HEK293 (cell line): Measurements from ENCODE around the gene ARID5A.

Experiments
- CTCF ChIA-PET: fragments of 350-600 bp; formaldehyde crosslinking; extraction: SDS; loops from one replicate; lab custom pipeline; 2021; ENCODE audit warnings: antibody characterized with exemption; lab: Yijun Ruan, JAX
- POLR2A ChIA-PET: fragments of 300-600 bp; formaldehyde crosslinking; extraction: SDS; loops from one replicate; lab custom pipeline; 2020; ENCODE audit warnings: antibody characterized with exemption, inconsistent platforms; lab: Yijun Ruan, JAX
- H3K27ac ChIP-seq: fragments of 200-500 bp; sonication (Bioruptor generic); 2 replicates; pipeline ENCODE4 v1.5.1; 2014; ENCODE audit warnings: low read depth, low read length, control low read depth, inconsistent platforms; ENCODE audit errors: extremely low read depth
- H3K36me3 ChIP-seq, 2 experiments: fragments of 200-500 bp in 1 of 2; sonication (Bioruptor generic) in 1 of 2; 1 replicate in 1 of 2; 2 replicates in 1 of 2; pipeline ENCODE4 v1.5.1; 2014 to 2017; ENCODE audit warnings: inconsistent platforms in 2 of 2, low read length in 2 of 2; ENCODE audit not compliant: control insufficient read depth in 2 of 2, insufficient read depth in 1 of 2
- H3K4me1 ChIP-seq: fragments of 200-500 bp; sonication (Bioruptor generic); 2 replicates; pipeline ENCODE4 v1.5.1; 2014; ENCODE audit warnings: mild to moderate bottlenecking, low read length, inconsistent platforms; ENCODE audit not compliant: control insufficient read depth, insufficient read depth
- H3K4me3 ChIP-seq: 2 replicates; pipeline ENCODE4 v1.5.1; 2011; ENCODE audit warnings: low read depth, mild to moderate bottlenecking, control low read depth, low read length, moderate library complexity
- H3K9me3 ChIP-seq: fragments of 200-500 bp; sonication (Bioruptor generic); 2 replicates; pipeline ENCODE4 v1.5.1; 2014; ENCODE audit warnings: low read depth, low read length, inconsistent platforms; ENCODE audit not compliant: control insufficient read depth, insufficient read depth
- IKZF3 ChIP-seq: fragments of 450-650 bp; IDR thresholded peaks from 2 replicates; pipeline ENCODE4 v1.5.0; 2018; ENCODE audit warnings: missing biosample characterization, mild to moderate bottlenecking, missing genetic modification characterization, moderate library complexity
- KLF16 ChIP-seq: fragments of 450-650 bp; formaldehyde crosslinking; IDR thresholded peaks from 2 replicates; pipeline ENCODE4 v1.5.1; 2017; ENCODE audit warnings: missing biosample characterization, missing genetic modification characterization
- OSR2 ChIP-seq: fragments of 450-650 bp; formaldehyde crosslinking; IDR thresholded peaks from 2 replicates; pipeline ENCODE4 v1.5.1; 2016; ENCODE audit warnings: missing biosample characterization, missing genetic modification characterization
- PRDM1 ChIP-seq: fragments of 450-650 bp; formaldehyde crosslinking; IDR thresholded peaks from 2 replicates; pipeline ENCODE4; 2016; ENCODE audit warnings: missing biosample characterization, missing genetic modification characterization
- RBAK ChIP-seq: fragments of 450-650 bp; formaldehyde crosslinking; IDR thresholded peaks from 2 replicates; pipeline ENCODE4 v1.5.1; 2016; ENCODE audit warnings: missing biosample characterization, missing genetic modification characterization
- SP2 ChIP-seq: fragments of 450-650 bp; formaldehyde crosslinking; IDR thresholded peaks from 2 replicates; pipeline ENCODE4 v1.5.1; 2016; ENCODE audit warnings: missing biosample characterization, missing genetic modification characterization
- ZBTB8A ChIP-seq: fragments of 450-650 bp; formaldehyde crosslinking; IDR thresholded peaks from 2 replicates; pipeline ENCODE4 v1.5.1; 2016; ENCODE audit warnings: missing biosample characterization, missing genetic modification characterization
- ZNF121 ChIP-seq: fragments of 450-650 bp; formaldehyde crosslinking; IDR thresholded peaks from 2 replicates; pipeline ENCODE4 v1.5.1; 2016; ENCODE audit warnings: missing biosample characterization, missing genetic modification characterization
- ZNF157 ChIP-seq: fragments of 450-650 bp; formaldehyde crosslinking; IDR thresholded peaks from 2 replicates; pipeline ENCODE4 v1.5.1; 2016; ENCODE audit warnings: missing biosample characterization, missing genetic modification characterization
- ZNF211 ChIP-seq: fragments of 450-650 bp; formaldehyde crosslinking; IDR thresholded peaks from 2 replicates; pipeline ENCODE4 v1.5.1; 2016; ENCODE audit warnings: low read depth, missing biosample characterization, missing genetic modification characterization
- ZNF214 ChIP-seq: fragments of 450-650 bp; formaldehyde crosslinking; IDR thresholded peaks from 2 replicates; pipeline ENCODE4 v1.5.1; 2017; ENCODE audit warnings: missing biosample characterization, mild to moderate bottlenecking, missing genetic modification characterization, borderline replicate concordance
- ZNF221 ChIP-seq: fragments of 450-650 bp; formaldehyde crosslinking; IDR thresholded peaks from 2 replicates; pipeline ENCODE4 v1.5.1; 2017; ENCODE audit warnings: missing biosample characterization, missing genetic modification characterization, borderline replicate concordance
- ZNF350 ChIP-seq: fragments of 450-650 bp; formaldehyde crosslinking; IDR thresholded peaks from 2 replicates; pipeline ENCODE4 v1.5.0; 2017; ENCODE audit warnings: missing biosample characterization, mild to moderate bottlenecking, missing genetic modification characterization
- ZNF366 ChIP-seq: fragments of 450-650 bp; formaldehyde crosslinking; conservative IDR thresholded peaks from 2 replicates; pipeline ENCODE4 v1.5.1; 2016; ENCODE audit warnings: missing biosample characterization, missing genetic modification characterization
- ZNF544 ChIP-seq: fragments of 450-650 bp; formaldehyde crosslinking; IDR thresholded peaks from 2 replicates; pipeline ENCODE4 v1.5.0; 2017; ENCODE audit warnings: missing biosample characterization, missing genetic modification characterization
- ZNF623 ChIP-seq: fragments of 450-650 bp; formaldehyde crosslinking; IDR thresholded peaks from 2 replicates; pipeline ENCODE4 v1.5.1; 2016; ENCODE audit warnings: missing biosample characterization, missing genetic modification characterization
- ZNF707 ChIP-seq: fragments of 450-650 bp; formaldehyde crosslinking; IDR thresholded peaks from 2 replicates; pipeline ENCODE4 v1.5.1; 2016; ENCODE audit warnings: missing biosample characterization, missing genetic modification characterization
- TF ChIP-seq, protein P1 (sequence below): fragments of 450-650 bp; formaldehyde crosslinking; IDR thresholded peaks from 2 replicates; pipeline ENCODE4 v1.5.1; 2017; ENCODE audit warnings: missing biosample characterization, missing genetic modification characterization
- TF ChIP-seq, protein P2 (sequence below): fragments of 450-650 bp; IDR thresholded peaks from 2 replicates; pipeline ENCODE4 v1.5.1; 2018; ENCODE audit warnings: missing biosample characterization, missing genetic modification characterization
- TF ChIP-seq, protein P3 (sequence below): fragments of 450-650 bp; formaldehyde crosslinking; IDR thresholded peaks from 2 replicates; pipeline ENCODE4 v1.5.1; 2016; ENCODE audit warnings: missing biosample characterization, missing genetic modification characterization
- TF ChIP-seq, protein P4 (sequence below): fragments of 450-650 bp; formaldehyde crosslinking; IDR thresholded peaks from 2 replicates; pipeline ENCODE4 v1.5.1; 2017; ENCODE audit warnings: missing biosample characterization, missing genetic modification characterization

Gene ARID5A

DNA sequence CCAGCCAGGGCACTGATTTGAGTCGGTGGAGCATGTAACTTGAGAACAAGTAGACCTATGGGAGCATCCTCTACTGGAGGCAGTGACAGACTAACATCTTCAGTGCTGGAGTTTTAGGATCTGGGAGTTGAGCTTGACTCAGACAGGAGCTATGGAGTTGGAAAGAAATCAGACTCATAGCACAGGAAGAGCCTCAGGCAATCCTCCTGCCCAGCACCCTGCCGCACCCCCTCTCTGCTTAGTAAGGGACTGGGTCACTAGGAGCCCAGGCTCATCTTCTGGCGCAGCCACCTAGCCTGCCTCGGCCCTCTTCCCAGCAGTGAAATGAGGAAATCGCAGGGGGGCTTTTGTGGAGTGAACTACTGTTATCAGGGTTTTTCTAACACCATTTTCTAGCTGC lies 3.6 kb downstream of the ARID5A start:
- Histone ChIP-seq H3K4me1 (peaks cover under 1% of the 10 kb centered on the region; the same call in 1 of the 2 replicates), H3K9me3 (no peaks in the 10 kb centered on the region), H3K36me3 (peaks cover 0 to 8% of the 10 kb centered on the region in 2 experiments; a peak in 2 of 3 replicates), H3K4me3 (no peak overlapping the region), H3K27ac (no peak overlapping the region)
- ChIA-PET CTCF (interaction anchor here (0.6 to 3.1 kb wide), 7 partner anchors 8 to 518 kb away, joined by 3 to 18 read pairs (median 4); no protein-coding TSS in a partner anchor), POLR2A (interaction anchor here (0.7 to 0.8 kb wide), 2 partner anchors 9 to 275 kb away, joined by 3 read pairs; no protein-coding TSS in a partner anchor)
- TF ChIP-seq IKZF3 (tag by site-specific recombination): no peak
- no peak for TF ChIP-seq ZNF623 (tag by site-specific recombination)
- TF ChIP-seq, protein P1, sequence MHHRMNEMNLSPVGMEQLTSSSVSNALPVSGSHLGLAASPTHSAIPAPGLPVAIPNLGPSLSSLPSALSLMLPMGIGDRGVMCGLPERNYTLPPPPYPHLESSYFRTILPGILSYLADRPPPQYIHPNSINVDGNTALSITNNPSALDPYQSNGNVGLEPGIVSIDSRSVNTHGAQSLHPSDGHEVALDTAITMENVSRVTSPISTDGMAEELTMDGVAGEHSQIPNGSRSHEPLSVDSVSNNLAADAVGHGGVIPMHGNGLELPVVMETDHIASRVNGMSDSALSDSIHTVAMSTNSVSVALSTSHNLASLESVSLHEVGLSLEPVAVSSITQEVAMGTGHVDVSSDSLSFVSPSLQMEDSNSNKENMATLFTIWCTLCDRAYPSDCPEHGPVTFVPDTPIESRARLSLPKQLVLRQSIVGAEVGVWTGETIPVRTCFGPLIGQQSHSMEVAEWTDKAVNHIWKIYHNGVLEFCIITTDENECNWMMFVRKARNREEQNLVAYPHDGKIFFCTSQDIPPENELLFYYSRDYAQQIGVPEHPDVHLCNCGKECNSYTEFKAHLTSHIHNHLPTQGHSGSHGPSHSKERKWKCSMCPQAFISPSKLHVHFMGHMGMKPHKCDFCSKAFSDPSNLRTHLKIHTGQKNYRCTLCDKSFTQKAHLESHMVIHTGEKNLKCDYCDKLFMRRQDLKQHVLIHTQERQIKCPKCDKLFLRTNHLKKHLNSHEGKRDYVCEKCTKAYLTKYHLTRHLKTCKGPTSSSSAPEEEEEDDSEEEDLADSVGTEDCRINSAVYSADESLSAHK: no peak
- no peak for TF ChIP-seq ZNF707 (tag by site-specific recombination)
- TF ChIP-seq ZNF366 (tag by site-specific recombination): no peak
- no peak for TF ChIP-seq ZNF214 (tag by site-specific recombination)
- no peak for TF ChIP-seq OSR2
- no peak for TF ChIP-seq ZNF211
- TF ChIP-seq, protein P2, sequence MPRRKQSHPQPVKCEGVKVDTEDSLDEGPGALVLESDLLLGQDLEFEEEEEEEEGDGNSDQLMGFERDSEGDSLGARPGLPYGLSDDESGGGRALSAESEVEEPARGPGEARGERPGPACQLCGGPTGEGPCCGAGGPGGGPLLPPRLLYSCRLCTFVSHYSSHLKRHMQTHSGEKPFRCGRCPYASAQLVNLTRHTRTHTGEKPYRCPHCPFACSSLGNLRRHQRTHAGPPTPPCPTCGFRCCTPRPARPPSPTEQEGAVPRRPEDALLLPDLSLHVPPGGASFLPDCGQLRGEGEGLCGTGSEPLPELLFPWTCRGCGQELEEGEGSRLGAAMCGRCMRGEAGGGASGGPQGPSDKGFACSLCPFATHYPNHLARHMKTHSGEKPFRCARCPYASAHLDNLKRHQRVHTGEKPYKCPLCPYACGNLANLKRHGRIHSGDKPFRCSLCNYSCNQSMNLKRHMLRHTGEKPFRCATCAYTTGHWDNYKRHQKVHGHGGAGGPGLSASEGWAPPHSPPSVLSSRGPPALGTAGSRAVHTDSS (tag by site-specific recombination): no peak
- TF ChIP-seq ZNF350 (tag by site-specific recombination): no peak
- TF ChIP-seq SP2 (tag by site-specific recombination): no peak
- TF ChIP-seq PRDM1 (tag by site-specific recombination): no peak
- no peak for TF ChIP-seq ZBTB8A (tag by site-specific recombination)

DNA sequence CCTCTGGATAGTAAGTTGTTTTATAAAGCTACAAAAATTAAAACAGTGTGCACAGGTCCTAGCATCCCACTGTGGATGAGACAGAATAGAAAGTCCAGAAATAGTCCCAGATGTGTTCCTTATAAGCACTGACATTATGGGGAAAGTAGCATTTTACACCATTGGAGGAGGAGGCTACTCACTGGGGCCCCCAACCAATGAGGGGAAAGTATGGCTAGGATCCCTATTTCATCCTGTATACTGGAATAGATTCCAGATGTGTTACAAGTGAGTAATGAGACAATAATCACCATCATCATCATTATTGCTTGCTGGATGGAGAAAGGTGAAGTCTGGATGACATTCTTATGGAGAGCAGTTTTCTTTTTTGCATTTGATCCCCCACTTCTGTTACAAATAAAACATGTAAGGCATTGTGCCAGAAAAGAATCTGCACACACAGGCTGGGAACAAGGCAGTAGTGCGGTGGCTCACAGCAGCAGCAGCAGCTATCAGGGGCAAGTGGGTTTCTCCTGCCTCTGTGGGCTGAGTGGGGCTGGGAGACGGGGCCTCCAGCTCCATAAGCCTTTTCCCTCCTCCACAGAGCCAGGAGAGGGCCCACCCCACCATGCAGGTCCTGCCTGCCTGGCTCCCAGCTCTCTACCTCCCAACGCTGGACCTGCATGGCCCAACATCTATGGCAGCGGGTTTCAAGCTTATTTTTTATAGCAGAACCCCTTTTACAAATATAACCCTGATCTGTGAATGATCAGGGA lies 5.0 kb downstream of the ARID5A start:
- H3K4me1 ChIP-seq: no peaks in the 10 kb centered on the region; the same call in 1 of the 2 replicates
- POLR2A ChIA-PET: no interaction called here
- no peak for TF ChIP-seq ZNF157 (tag by site-specific recombination)
- TF ChIP-seq, protein P3, sequence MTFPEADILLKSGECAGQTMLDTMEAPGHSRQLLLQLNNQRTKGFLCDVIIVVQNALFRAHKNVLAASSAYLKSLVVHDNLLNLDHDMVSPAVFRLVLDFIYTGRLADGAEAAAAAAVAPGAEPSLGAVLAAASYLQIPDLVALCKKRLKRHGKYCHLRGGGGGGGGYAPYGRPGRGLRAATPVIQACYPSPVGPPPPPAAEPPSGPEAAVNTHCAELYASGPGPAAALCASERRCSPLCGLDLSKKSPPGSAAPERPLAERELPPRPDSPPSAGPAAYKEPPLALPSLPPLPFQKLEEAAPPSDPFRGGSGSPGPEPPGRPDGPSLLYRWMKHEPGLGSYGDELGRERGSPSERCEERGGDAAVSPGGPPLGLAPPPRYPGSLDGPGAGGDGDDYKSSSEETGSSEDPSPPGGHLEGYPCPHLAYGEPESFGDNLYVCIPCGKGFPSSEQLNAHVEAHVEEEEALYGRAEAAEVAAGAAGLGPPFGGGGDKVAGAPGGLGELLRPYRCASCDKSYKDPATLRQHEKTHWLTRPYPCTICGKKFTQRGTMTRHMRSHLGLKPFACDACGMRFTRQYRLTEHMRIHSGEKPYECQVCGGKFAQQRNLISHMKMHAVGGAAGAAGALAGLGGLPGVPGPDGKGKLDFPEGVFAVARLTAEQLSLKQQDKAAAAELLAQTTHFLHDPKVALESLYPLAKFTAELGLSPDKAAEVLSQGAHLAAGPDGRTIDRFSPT (tag by site-specific recombination): no peak
- TF ChIP-seq KLF16 (tag by site-specific recombination): no peak
- no peak for TF ChIP-seq ZNF544
- TF ChIP-seq ZNF350 (tag by site-specific recombination): no peak
- TF ChIP-seq ZNF221: no peak
- TF ChIP-seq ZNF121 (tag by site-specific recombination): no peak
- no peak for TF ChIP-seq RBAK (tag by site-specific recombination)
- TF ChIP-seq, protein P4, sequence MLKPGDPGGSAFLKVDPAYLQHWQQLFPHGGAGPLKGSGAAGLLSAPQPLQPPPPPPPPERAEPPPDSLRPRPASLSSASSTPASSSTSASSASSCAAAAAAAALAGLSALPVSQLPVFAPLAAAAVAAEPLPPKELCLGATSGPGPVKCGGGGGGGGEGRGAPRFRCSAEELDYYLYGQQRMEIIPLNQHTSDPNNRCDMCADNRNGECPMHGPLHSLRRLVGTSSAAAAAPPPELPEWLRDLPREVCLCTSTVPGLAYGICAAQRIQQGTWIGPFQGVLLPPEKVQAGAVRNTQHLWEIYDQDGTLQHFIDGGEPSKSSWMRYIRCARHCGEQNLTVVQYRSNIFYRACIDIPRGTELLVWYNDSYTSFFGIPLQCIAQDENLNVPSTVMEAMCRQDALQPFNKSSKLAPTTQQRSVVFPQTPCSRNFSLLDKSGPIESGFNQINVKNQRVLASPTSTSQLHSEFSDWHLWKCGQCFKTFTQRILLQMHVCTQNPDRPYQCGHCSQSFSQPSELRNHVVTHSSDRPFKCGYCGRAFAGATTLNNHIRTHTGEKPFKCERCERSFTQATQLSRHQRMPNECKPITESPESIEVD (tag by site-specific recombination): no peak
- TF ChIP-seq, all 188 proteins: peak for 0
- no peak overlapping the region for H3K4me3 ChIP-seq
- no peak overlapping the region for H3K27ac ChIP-seq
- H3K36me3 ChIP-seq: peaks cover 0 to 8% of the 10 kb centered on the region in 2 experiments; a peak in 2 of 3 replicates
- H3K9me3 ChIP-seq: no peaks in the 10 kb centered on the region
- CTCF ChIA-PET: interaction anchor here (1.3 to 2.2 kb wide), 2 partner anchors 13 to 32 kb away, joined by 3 to 9 read pairs; no protein-coding TSS in a partner anchor
